ENCODE results near the gene HID1. TPM values are rescaled to one million over a fixed set of nuclear protein-coding genes. Genes with fewer than 3 reads are reported as not detected.

HID1 gene
- total RNA-seq, 1 donor from 2014 or later = 157 TPM

DNA sequence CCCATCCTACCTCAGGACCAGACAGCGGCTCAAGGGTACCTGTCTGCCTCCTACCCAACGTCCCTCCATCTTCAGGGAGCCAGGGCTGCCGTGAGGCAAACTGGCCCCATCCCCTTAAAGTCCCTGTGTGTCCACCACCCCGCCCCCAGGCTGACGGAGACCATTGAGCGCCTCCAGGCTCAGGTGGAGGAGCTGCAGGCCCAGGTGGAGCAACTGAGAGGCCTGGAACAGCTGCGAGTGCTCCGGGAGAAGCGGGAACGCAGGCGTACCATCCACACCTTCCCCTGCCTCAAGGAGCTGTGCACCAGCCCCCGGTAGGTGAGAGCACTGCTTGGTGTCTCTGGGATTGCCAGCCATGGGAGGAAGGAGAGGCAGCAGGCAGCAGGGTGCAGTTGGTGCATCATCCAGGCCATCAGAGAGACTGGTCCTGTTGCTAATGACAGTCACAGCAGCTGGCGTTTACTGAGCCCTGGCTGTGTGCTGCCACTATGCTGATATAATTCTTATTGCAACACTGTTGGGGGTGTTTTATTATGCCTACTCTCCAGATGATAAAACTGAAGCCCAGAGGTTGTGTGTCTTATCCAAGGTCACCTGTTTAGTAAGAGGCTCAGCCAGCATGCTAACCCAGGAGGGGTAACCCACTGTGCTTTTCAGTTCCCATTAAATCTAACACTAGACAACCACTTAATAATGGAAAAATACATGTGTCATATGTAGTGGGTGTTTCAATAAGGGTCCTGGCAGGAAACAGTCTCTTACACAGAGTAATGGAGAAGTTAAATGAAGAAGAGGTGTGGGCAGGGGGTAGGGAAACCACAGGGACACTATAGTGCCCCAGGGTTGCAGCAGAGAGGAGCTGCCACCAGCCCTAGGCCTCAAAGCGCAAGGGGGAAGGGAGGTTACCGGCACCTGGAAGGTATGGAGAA is 29.6 kb upstream of the HID1 start:
- Mint-ChIP-seq H3K4me3 (ENCODE audit: unreplicated experiment) (peak overlapping the region; percentile 12), H3K36me3 (ENCODE audit: low read depth, unreplicated experiment) (peaks cover 25% of the 10 kb centered on the region), H3K27ac (ENCODE audit: unreplicated experiment) (no peak overlapping the region), H3K4me1 (ENCODE audit: unreplicated experiment) (peaks cover 9% of the 10 kb centered on the region), H3K27me3 (ENCODE audit: unreplicated experiment) (no peaks in the 10 kb centered on the region), H3K9me3 (ENCODE audit: unreplicated experiment) (no peaks in the 10 kb centered on the region)
- DNase-seq (ENCODE audit: low spot score) = no peak
- TF ChIP-seq, protein P1, sequence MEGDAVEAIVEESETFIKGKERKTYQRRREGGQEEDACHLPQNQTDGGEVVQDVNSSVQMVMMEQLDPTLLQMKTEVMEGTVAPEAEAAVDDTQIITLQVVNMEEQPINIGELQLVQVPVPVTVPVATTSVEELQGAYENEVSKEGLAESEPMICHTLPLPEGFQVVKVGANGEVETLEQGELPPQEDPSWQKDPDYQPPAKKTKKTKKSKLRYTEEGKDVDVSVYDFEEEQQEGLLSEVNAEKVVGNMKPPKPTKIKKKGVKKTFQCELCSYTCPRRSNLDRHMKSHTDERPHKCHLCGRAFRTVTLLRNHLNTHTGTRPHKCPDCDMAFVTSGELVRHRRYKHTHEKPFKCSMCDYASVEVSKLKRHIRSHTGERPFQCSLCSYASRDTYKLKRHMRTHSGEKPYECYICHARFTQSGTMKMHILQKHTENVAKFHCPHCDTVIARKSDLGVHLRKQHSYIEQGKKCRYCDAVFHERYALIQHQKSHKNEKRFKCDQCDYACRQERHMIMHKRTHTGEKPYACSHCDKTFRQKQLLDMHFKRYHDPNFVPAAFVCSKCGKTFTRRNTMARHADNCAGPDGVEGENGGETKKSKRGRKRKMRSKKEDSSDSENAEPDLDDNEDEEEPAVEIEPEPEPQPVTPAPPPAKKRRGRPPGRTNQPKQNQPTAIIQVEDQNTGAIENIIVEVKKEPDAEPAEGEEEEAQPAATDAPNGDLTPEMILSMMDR (IDR thresholded peaks at IDR 0.05; ENCODE audit: unreplicated experiment) = no peak

DNA sequence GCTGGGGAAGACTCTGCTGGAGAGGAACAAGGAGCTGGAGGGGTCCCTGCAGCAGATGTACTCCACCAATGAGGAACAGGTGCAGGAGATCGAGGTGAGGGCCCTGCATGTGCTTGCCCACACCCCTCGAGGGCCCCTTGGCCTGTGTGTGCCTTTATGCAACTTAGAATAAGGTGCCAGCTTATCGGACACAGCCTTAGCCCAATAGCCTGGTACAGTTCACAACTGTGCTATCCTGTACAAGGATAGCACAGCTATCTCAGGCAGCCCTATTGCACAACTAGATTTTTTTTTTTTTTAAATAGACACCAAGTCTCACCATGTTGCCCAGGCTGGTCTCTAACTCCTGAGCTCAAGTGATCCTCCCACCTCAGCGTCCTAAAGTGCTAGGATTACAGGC is 27.0 kb upstream of the HID1 start:
- H3K9me3 Mint-ChIP-seq (ENCODE audit: unreplicated experiment) = no peaks in the 10 kb centered on the region
- H3K36me3 Mint-ChIP-seq (ENCODE audit: low read depth, unreplicated experiment) = peaks cover 15% of the 10 kb centered on the region
- peaks cover 9% of the 10 kb centered on the region for H3K4me1 Mint-ChIP-seq (ENCODE audit: unreplicated experiment)
- DNase-seq (ENCODE audit: low spot score) = no peak
- H3K27me3 Mint-ChIP-seq (ENCODE audit: unreplicated experiment) = no peaks in the 10 kb centered on the region
- H3K4me3 Mint-ChIP-seq (ENCODE audit: unreplicated experiment) = no peak overlapping the region
- TF ChIP-seq, protein P1 (IDR thresholded peaks at IDR 0.05; ENCODE audit: unreplicated experiment) = no peak
- no peak overlapping the region for H3K27ac Mint-ChIP-seq (ENCODE audit: unreplicated experiment)

DNA sequence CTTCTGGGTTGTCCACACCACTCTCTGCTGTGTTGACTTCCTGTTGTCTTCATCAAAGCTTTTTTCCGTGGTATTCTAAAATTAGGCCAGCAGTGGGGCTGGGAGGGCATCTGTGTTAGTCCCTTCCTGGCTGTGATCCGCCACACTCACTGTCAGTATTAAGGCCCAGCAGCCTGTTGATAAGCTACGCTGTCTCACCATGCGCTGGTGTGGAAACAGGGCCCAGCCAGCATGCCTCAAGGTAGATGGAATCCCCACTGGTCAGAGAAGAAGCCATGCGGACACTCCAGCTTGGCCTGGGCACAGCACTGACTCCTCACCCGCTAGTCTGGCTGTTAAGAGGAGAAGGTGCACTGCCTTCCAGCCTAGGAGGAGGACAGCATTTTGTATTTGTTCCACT is 26.2 kb upstream of the HID1 start:
- no peak overlapping the region for H3K27ac Mint-ChIP-seq (ENCODE audit: unreplicated experiment)
- no peak for DNase-seq (ENCODE audit: low spot score)
- no peaks in the 10 kb centered on the region for H3K9me3 Mint-ChIP-seq (ENCODE audit: unreplicated experiment)
- H3K27me3 Mint-ChIP-seq (ENCODE audit: unreplicated experiment) = no peaks in the 10 kb centered on the region
- H3K4me3 Mint-ChIP-seq (ENCODE audit: unreplicated experiment) = no peak overlapping the region
- TF ChIP-seq, protein P1 (IDR thresholded peaks at IDR 0.05; ENCODE audit: unreplicated experiment) = no peak
- H3K36me3 Mint-ChIP-seq (ENCODE audit: low read depth, unreplicated experiment) = peaks cover 10% of the 10 kb centered on the region
- peaks cover 9% of the 10 kb centered on the region for H3K4me1 Mint-ChIP-seq (ENCODE audit: unreplicated experiment)

DNA sequence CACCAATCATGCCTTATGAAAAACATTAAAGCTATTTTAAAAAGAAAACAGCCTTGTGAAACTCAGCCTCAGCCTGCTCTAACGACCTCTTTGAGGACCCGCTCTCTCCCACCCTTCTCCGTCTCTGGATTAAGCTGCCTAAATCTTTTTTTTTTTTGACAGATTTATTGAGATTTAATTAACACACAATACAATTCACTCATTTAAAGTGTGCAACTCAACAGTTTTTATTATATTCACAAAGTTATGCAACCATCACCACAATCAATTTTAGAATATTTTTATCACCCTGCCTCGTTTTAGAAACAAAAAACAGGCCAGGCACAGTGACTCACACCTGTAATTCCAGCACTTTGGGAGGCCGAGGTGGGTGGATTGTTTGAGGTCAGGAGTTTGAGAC is 23.3 kb upstream of the HID1 start:
- H3K4me3 Mint-ChIP-seq (ENCODE audit: unreplicated experiment) = no peak overlapping the region
- no peak overlapping the region for H3K27ac Mint-ChIP-seq (ENCODE audit: unreplicated experiment)
- H3K4me1 Mint-ChIP-seq (ENCODE audit: unreplicated experiment) = peaks cover 18% of the 10 kb centered on the region
- TF ChIP-seq, protein P1 (IDR thresholded peaks at IDR 0.05; ENCODE audit: unreplicated experiment) = no peak
- H3K36me3 Mint-ChIP-seq (ENCODE audit: low read depth, unreplicated experiment) = peaks cover 5% of the 10 kb centered on the region
- H3K27me3 Mint-ChIP-seq (ENCODE audit: unreplicated experiment) = no peaks in the 10 kb centered on the region
- H3K9me3 Mint-ChIP-seq (ENCODE audit: unreplicated experiment) = no peaks in the 10 kb centered on the region
- DNase-seq (ENCODE audit: low spot score) = no peak

DNA sequence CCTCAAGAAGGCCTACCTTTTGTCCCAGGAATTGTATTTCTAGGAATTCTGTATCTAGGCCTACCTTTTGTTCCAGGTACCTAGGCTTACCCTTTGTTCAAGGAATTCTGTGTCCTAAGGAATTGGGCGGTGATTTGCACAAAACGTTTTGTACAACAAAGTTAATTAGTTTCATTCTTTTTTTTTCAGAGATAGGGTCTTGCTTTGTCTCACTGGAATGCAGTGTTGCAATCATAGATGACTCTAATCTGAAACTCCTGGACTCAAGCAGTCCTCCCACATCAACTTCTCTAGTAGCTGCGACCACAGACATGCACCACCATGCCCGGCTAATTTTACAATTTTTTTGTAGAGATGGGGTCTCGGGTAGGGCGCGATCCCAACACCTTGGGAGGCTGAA is 21.9 kb upstream of the HID1 start:
- Mint-ChIP-seq H3K4me3 (ENCODE audit: unreplicated experiment) (peak overlapping the region; percentile 25), H3K36me3 (ENCODE audit: low read depth, unreplicated experiment) (peaks cover 5% of the 10 kb centered on the region), H3K27ac (ENCODE audit: unreplicated experiment) (no peak overlapping the region), H3K4me1 (ENCODE audit: unreplicated experiment) (peaks cover 18% of the 10 kb centered on the region), H3K9me3 (ENCODE audit: unreplicated experiment) (no peaks in the 10 kb centered on the region), H3K27me3 (ENCODE audit: unreplicated experiment) (no peaks in the 10 kb centered on the region)
- no peak for DNase-seq (ENCODE audit: low spot score)
- TF ChIP-seq, protein P1 (IDR thresholded peaks at IDR 0.05; ENCODE audit: unreplicated experiment) = no peak

Data from endothelial cell (in vitro differentiated cells).